Measurements from ENCODE around the gene PLXDC2. TPM values are rescaled to one million over a fixed set of nuclear protein-coding genes. Genes with fewer than 3 reads are reported as not detected.

Gene PLXDC2
- total RNA-seq, 2 donors from 2014 or later: 19.5 to 26.4 TPM

DNA sequence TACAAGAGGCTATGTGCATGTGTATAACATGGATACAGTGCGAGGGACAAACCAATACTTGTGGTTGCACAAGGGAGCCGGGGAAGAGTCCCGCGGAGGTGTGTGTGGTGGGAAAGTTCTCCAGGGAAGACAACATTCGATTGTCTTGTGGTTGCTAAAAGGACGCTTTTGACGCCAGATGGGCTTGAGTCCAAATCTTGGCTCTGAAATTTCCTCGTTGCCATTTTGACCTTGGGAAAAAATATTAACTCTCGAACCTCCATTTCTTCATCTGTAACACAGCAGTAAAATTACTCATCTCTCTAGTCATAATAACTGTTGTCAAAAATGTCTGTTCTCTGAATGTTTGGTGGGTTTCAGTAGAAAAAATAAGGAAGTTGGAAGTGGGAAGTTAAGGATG, 16.5 kb downstream of the PLXDC2 start:
- no peaks in the 10 kb centered on the region for H3K27me3 ChIP-seq (ENCODE audit: control insufficient read depth, insufficient read depth, low read length, poor library complexity, severe bottlenecking)
- Mint-ChIP-seq H3K9me3 (peaks cover 6% of the 10 kb centered on the region), H3K36me3 (ENCODE audit: low read depth) (peaks cover 8% of the 10 kb centered on the region), H3K27me3 (ENCODE audit: insufficient read depth) (no peaks in the 10 kb centered on the region), H3K27ac (peak overlapping the region; percentile 27), H3K4me1 (peaks cover 52% of the 10 kb centered on the region), H3K4me3 (no peak overlapping the region)
- H3K4me3 ChIP-seq (ENCODE audit: low read length): no peak overlapping the region
- 94 to 96% methylated on average over 8 to 9 of the region's 9 CpGs for WGBS, 2 experiments (ENCODE audit: insufficient coverage in 1 of 2, insufficient read length in 1 of 2)
- H3K9me3 ChIP-seq (ENCODE audit: control insufficient read depth, low read length): peaks cover 7% of the 10 kb centered on the region
- no peak for DNase-seq
- H3K36me3 ChIP-seq (ENCODE audit: control insufficient read depth, insufficient read depth, low read length): no peaks in the 10 kb centered on the region
- TF ChIP-seq, protein P1, sequence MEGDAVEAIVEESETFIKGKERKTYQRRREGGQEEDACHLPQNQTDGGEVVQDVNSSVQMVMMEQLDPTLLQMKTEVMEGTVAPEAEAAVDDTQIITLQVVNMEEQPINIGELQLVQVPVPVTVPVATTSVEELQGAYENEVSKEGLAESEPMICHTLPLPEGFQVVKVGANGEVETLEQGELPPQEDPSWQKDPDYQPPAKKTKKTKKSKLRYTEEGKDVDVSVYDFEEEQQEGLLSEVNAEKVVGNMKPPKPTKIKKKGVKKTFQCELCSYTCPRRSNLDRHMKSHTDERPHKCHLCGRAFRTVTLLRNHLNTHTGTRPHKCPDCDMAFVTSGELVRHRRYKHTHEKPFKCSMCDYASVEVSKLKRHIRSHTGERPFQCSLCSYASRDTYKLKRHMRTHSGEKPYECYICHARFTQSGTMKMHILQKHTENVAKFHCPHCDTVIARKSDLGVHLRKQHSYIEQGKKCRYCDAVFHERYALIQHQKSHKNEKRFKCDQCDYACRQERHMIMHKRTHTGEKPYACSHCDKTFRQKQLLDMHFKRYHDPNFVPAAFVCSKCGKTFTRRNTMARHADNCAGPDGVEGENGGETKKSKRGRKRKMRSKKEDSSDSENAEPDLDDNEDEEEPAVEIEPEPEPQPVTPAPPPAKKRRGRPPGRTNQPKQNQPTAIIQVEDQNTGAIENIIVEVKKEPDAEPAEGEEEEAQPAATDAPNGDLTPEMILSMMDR (conservative IDR thresholded peaks at IDR 0.05): no peak
- H3K9ac ChIP-seq (ENCODE audit: extremely low read depth, low read length, poor library complexity, severe bottlenecking): no peak overlapping the region
- no peak overlapping the region for H3K27ac ChIP-seq (ENCODE audit: low read depth, low read length)
- peaks cover 9% of the 10 kb centered on the region for H3K4me1 ChIP-seq (ENCODE audit: control insufficient read depth, insufficient read depth, low read length)

DNA sequence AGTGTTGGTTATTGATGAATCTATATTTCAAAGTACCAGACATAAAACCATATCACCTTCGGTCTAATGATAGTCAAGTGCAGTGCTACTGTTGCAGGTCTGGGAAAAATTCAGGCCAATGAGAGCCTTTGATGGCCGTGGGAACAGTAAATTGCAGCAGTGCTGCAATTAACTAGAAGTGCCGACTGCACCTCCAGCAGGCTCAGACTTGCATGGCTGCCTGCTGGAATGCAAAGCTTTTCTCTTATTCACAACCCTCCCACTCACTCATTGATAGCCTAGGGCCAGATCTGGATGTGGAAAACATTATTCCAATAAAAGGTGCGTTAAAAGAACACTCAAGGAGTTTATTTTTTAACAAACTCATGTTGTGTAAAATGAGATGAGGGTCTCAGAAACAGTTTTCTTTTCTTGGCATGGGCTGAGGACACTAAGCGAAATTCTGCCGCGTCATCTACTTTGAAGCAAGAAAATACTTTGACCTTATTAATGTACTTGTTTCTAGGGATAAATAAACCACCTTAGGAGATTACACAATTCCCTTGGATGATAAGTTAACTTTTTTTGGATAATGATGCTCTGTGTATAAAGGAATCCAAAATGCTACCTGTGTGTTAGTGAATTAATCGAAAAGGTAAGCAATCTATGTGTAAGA, 17.1 kb downstream of the PLXDC2 start:
- H3K27me3 Mint-ChIP-seq (ENCODE audit: insufficient read depth): no peaks in the 10 kb centered on the region
- Histone ChIP-seq H3K9ac (ENCODE audit: extremely low read depth, low read length, poor library complexity, severe bottlenecking) (no peak overlapping the region), H3K4me3 (ENCODE audit: low read length) (no peak overlapping the region), H3K4me1 (ENCODE audit: control insufficient read depth, insufficient read depth, low read length) (peaks cover 9% of the 10 kb centered on the region), H3K27me3 (ENCODE audit: control insufficient read depth, insufficient read depth, low read length, poor library complexity, severe bottlenecking) (no peaks in the 10 kb centered on the region), H3K9me3 (ENCODE audit: control insufficient read depth, low read length) (peaks cover 7% of the 10 kb centered on the region), H3K36me3 (ENCODE audit: control insufficient read depth, insufficient read depth, low read length) (no peaks in the 10 kb centered on the region), H3K27ac (ENCODE audit: low read depth, low read length) (no peak overlapping the region)
- H3K27ac Mint-ChIP-seq: peak overlapping the region; percentile 27
- TF ChIP-seq, protein P1 (conservative IDR thresholded peaks at IDR 0.05): peak; percentile 20
- H3K36me3 Mint-ChIP-seq (ENCODE audit: low read depth): peaks cover 8% of the 10 kb centered on the region
- H3K4me3 Mint-ChIP-seq: no peak overlapping the region
- peaks cover 6% of the 10 kb centered on the region for H3K9me3 Mint-ChIP-seq
- H3K4me1 Mint-ChIP-seq: peaks cover 46% of the 10 kb centered on the region
- 56 to 78% methylated on average over 4 to 7 of the region's 8 CpGs for WGBS, 2 experiments (ENCODE audit: insufficient coverage in 1 of 2, insufficient read length in 1 of 2)
- no peak for DNase-seq

DNA sequence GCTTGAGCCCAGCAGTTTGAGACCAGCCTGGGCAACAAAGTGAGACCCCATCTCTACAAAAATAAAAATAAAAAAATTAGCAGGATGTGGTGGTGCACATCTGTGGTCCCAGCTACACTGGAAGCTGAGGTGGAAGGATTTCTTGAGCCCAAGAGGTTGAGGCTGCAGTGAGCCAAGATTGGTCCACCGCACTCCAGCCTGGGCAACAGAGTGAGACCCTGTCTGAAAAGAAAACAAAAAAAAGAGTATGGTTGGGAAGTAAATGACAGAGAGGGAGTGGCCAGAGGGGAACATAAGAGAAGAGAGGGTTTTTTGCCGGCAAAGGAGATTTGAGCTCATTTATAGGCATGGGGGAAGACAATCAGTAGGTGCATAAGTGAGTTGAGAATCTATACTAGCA, 19.7 kb downstream of the PLXDC2 start:
- H3K36me3 ChIP-seq (ENCODE audit: control insufficient read depth, insufficient read depth, low read length): no peaks in the 10 kb centered on the region
- WGBS, 2 experiments (ENCODE audit: insufficient coverage in 1 of 2, insufficient read length in 1 of 2): 90% methylated on average over 2 of the region's 2 CpGs; no CpG with 5 or more reads in 1 of the 2 experiments
- no peaks in the 10 kb centered on the region for H3K27me3 ChIP-seq (ENCODE audit: control insufficient read depth, insufficient read depth, low read length, poor library complexity, severe bottlenecking)
- no peak overlapping the region for H3K27ac Mint-ChIP-seq
- peaks cover 33% of the 10 kb centered on the region for H3K4me1 Mint-ChIP-seq
- peaks cover 8% of the 10 kb centered on the region for H3K36me3 Mint-ChIP-seq (ENCODE audit: low read depth)
- H3K9me3 ChIP-seq (ENCODE audit: control insufficient read depth, low read length): peaks cover 7% of the 10 kb centered on the region
- no peak overlapping the region for H3K4me3 ChIP-seq (ENCODE audit: low read length)
- no peak for DNase-seq
- peaks cover 4% of the 10 kb centered on the region for H3K4me1 ChIP-seq (ENCODE audit: control insufficient read depth, insufficient read depth, low read length)
- H3K9me3 Mint-ChIP-seq: peaks cover 6% of the 10 kb centered on the region
- H3K27me3 Mint-ChIP-seq (ENCODE audit: insufficient read depth): no peaks in the 10 kb centered on the region
- no peak overlapping the region for H3K27ac ChIP-seq (ENCODE audit: low read depth, low read length)
- TF ChIP-seq, protein P1 (conservative IDR thresholded peaks at IDR 0.05): no peak
- H3K9ac ChIP-seq (ENCODE audit: extremely low read depth, low read length, poor library complexity, severe bottlenecking): no peak overlapping the region
- no peak overlapping the region for H3K4me3 Mint-ChIP-seq
